IMR-90 (cell line): Measurements from ENCODE around the gene CHMP4B. TPM values are rescaled to one million over a fixed set of nuclear protein-coding genes. Genes with fewer than 3 reads are reported as not detected.

ENCODE experiments used
- ATAC-seq: fragments of 200-7000 bp; cut with Tn5 transposase; 2 replicates; pipeline ENCODE4 v1.9.1; 2020; ENCODE audit warnings: low read depth, mild to moderate bottlenecking, moderate library complexity
- BruUV-seq: library from RNA; stranded (reverse); fragments of 400-500 nt; replicated peaks from 2 replicates; lab custom pipeline; 2021; lab: Mats Ljungman, UMichigan
- CTCF ChIA-PET: fragments of 300-600 bp; formaldehyde crosslinking; extraction: SDS; loops from one replicate; lab custom pipeline; 2021; ENCODE audit warnings: antibody characterized with exemption; lab: Yijun Ruan, JAX
- POLR2A ChIA-PET: fragments of 300-600 bp; sonication (Branson Sonifier 250); formaldehyde crosslinking; loops from one replicate; lab custom pipeline; 2022; ENCODE audit warnings: antibody characterized with exemption; ENCODE audit not compliant: unreplicated experiment; lab: Charles Lee
- DNase-seq: peaks from one replicate; pipeline ENCODE4 v3.0.0; 2013
- H2AFZ ChIP-seq: replicated peaks from 2 replicates; pipeline ENCODE3; 2013; ENCODE audit warnings: low read length, mild to moderate bottlenecking; ENCODE audit not compliant: poor library complexity
- H2AK5ac ChIP-seq: 2 replicates; pipeline ENCODE4 v1.6.1; 2013; ENCODE audit warnings: low read depth, low read length, inconsistent platforms
- H2AK9ac ChIP-seq: replicated peaks from 2 replicates; pipeline ENCODE3; 2013; ENCODE audit warnings: mild to moderate bottlenecking, low read depth, low read length, moderate library complexity; ENCODE audit not compliant: poor library complexity
- H2BK120ac ChIP-seq: 2 replicates; pipeline ENCODE4 v1.6.1; 2013; ENCODE audit warnings: low read depth, low read length, inconsistent platforms
- H2BK15ac ChIP-seq: 3 replicates; pipeline ENCODE4 v1.6.1; 2013; ENCODE audit warnings: low read depth, low read length, inconsistent platforms
- H2BK20ac ChIP-seq: 2 replicates; pipeline ENCODE4 v1.6.1; 2013; ENCODE audit warnings: low read depth, mild to moderate bottlenecking, inconsistent platforms, low read length, moderate library complexity
- H2BK5ac ChIP-seq: 2 replicates; pipeline ENCODE4 v1.6.1; 2013; ENCODE audit warnings: mild to moderate bottlenecking, low read depth, low read length, inconsistent platforms; ENCODE audit not compliant: poor library complexity, severe bottlenecking
- H3K14ac ChIP-seq: replicated peaks from 2 replicates; pipeline ENCODE4 v1.6.1; 2013; ENCODE audit warnings: low read depth, low read length, inconsistent platforms
- H3K18ac ChIP-seq: 2 replicates; pipeline ENCODE4 v1.6.1; 2013; ENCODE audit warnings: low read depth, low read length, control low read depth
- H3K23ac ChIP-seq: 2 replicates; pipeline ENCODE4 v1.6.1; 2013; ENCODE audit warnings: low read depth, low read length, inconsistent platforms
- H3K27ac ChIP-seq: 2 replicates; pipeline ENCODE4 v1.5.1; 2013; ENCODE audit warnings: mild to moderate bottlenecking, control low read depth, low read length; ENCODE audit not compliant: insufficient read depth
- H3K27me3 ChIP-seq: 2 replicates; pipeline ENCODE4 v1.6.1; 2013; ENCODE audit warnings: low read length; ENCODE audit not compliant: control insufficient read depth, insufficient read depth
- H3K36me3 ChIP-seq: 2 replicates; pipeline ENCODE4 v1.6.1; 2013; ENCODE audit warnings: low read length, mixed read lengths; ENCODE audit not compliant: control insufficient read depth, insufficient read depth
- H3K4ac ChIP-seq: 2 replicates; pipeline ENCODE4 v1.6.1; 2013; ENCODE audit warnings: low read depth, low read length, inconsistent platforms
- H3K4me1 ChIP-seq: 2 replicates; pipeline ENCODE4 v1.6.1; 2013; ENCODE audit warnings: low read length, mixed read lengths; ENCODE audit not compliant: control insufficient read depth, insufficient read depth
- H3K4me2 ChIP-seq: 2 replicates; pipeline ENCODE4 v1.6.1; 2013; ENCODE audit warnings: low read depth, mild to moderate bottlenecking, control low read depth, low read length, moderate library complexity
- H3K4me3 ChIP-seq: 2 replicates; pipeline ENCODE4 v1.5.1; 2013; ENCODE audit warnings: low read depth, mild to moderate bottlenecking, control low read depth, low read length, moderate library complexity; ENCODE audit not compliant: insufficient read depth
- H3K56ac ChIP-seq: 2 replicates; pipeline ENCODE4 v1.6.1; 2013; ENCODE audit warnings: low read length, inconsistent platforms; ENCODE audit not compliant: insufficient read depth; ENCODE audit errors: extremely low read depth
- H3K79me1 ChIP-seq, 2 experiments: 2 replicates each; pipeline ENCODE4 v1.6.1; 2013; ENCODE audit warnings: low read length in 2 of 2, inconsistent platforms in 1 of 2, low read depth in 1 of 2
- H3K9ac ChIP-seq: 2 replicates; pipeline ENCODE4 v1.6.1; 2013; ENCODE audit warnings: low read depth, low read length, control low read depth
- H3K9me1 ChIP-seq: 2 replicates; pipeline ENCODE4 v1.6.1; 2013; ENCODE audit warnings: low read length, inconsistent platforms; ENCODE audit not compliant: insufficient read depth
- H3K9me3 ChIP-seq: 2 replicates; pipeline ENCODE4 v1.6.1; 2013; ENCODE audit warnings: low read length; ENCODE audit not compliant: control insufficient read depth, insufficient read depth
- H4K20me1 ChIP-seq: 2 replicates; pipeline ENCODE4 v1.6.1; 2013; ENCODE audit warnings: low read length, inconsistent platforms; ENCODE audit not compliant: insufficient read depth
- H4K5ac ChIP-seq: 2 replicates; pipeline ENCODE4 v1.6.1; 2013; ENCODE audit warnings: mild to moderate bottlenecking, low read depth, low read length, control low read depth
- H4K8ac ChIP-seq, 2 experiments: 2 replicates each; pipeline ENCODE4 v1.6.1; 2013; ENCODE audit warnings: low read depth in 2 of 2, low read length in 2 of 2, control low read depth in 1 of 2, inconsistent platforms in 1 of 2
- H4K91ac ChIP-seq: 2 replicates; pipeline ENCODE4 v1.6.1; 2013; ENCODE audit warnings: low read depth, low read length, inconsistent platforms; ENCODE audit not compliant: insufficient read depth
- BHLHE40 ChIP-seq: fragments of 150-350 bp; IDR thresholded peaks from 2 replicates; pipeline ENCODE4 v1.6.1; 2016; ENCODE audit warnings: mild to moderate bottlenecking, low read depth, low read length
- CEBPB ChIP-seq: IDR thresholded peaks from 2 replicates; pipeline ENCODE4 v1.6.1; 2012; ENCODE audit warnings: low read depth, low read length, improper control_type of control experiment
- CTCF ChIP-seq: conservative IDR thresholded peaks from 2 replicates; pipeline ENCODE4 v1.5.1; 2012; ENCODE audit warnings: mild to moderate bottlenecking, low read depth, low read length, improper control_type of control experiment
- FOS ChIP-seq: fragments of 150-350 bp; IDR thresholded peaks from 2 replicates; pipeline ENCODE4 v1.6.1; 2016; ENCODE audit warnings: low read depth, low read length
- MAFK ChIP-seq: IDR thresholded peaks from 2 replicates; pipeline ENCODE4 v1.6.1; 2012; ENCODE audit warnings: low read depth, low read length, improper control_type of control experiment
- MAZ ChIP-seq: IDR thresholded peaks from 2 replicates; pipeline ENCODE4 v1.6.1; 2012; ENCODE audit warnings: low read depth, mild to moderate bottlenecking, low read length, improper control_type of control experiment, moderate library complexity, borderline replicate concordance
- MXI1 ChIP-seq: IDR thresholded peaks from 2 replicates; pipeline ENCODE4 v1.6.1; 2012; ENCODE audit warnings: low read depth, mild to moderate bottlenecking, low read length, moderate library complexity, borderline replicate concordance
- NFE2L2 ChIP-seq: fragments of 150-350 bp; IDR thresholded peaks from 2 replicates; pipeline ENCODE4 v1.6.1; 2016; ENCODE audit warnings: low read depth, mild to moderate bottlenecking, low read length
- POLR2A ChIP-seq: IDR thresholded peaks from 2 replicates; pipeline ENCODE4 v1.6.1; 2012; ENCODE audit warnings: mild to moderate bottlenecking, low read depth, low read length
- RAD21 ChIP-seq: IDR thresholded peaks from 2 replicates; pipeline ENCODE4 v1.6.1; 2012; ENCODE audit warnings: low read length, improper control_type of control experiment
- SMC3 ChIP-seq: fragments of 150-350 bp; IDR thresholded peaks from 2 replicates; pipeline ENCODE4 v1.6.1; 2016; ENCODE audit warnings: low read depth, mild to moderate bottlenecking, antibody characterized with exemption, low read length, moderate library complexity
- USF2 ChIP-seq: fragments of 150-350 bp; IDR thresholded peaks from 2 replicates; pipeline ENCODE4 v1.6.1; 2017; ENCODE audit warnings: mild to moderate bottlenecking, antibody characterized with exemption, low read length, low read depth
- WGBS, 2 experiments: methylation state at CpG; one replicate each; pipeline versions ENCODE4 v1.1.5 to v1.1.7; 2013; ENCODE audit warnings: missing lambda C conversion rate in 2 of 2; ENCODE audit not compliant: insufficient read length in 1 of 2; ENCODE audit errors: extremely low coverage in 2 of 2; 5-methylcytosine and 5-hydroxymethylcytosine counted together
- dilution Hi-C: fragments of 300-500 bp; cut with HindIII; formaldehyde crosslinking; loops from one replicate; pipeline ENCODE4 v1.14.3; 2018; ENCODE audit warnings: low sequenced_read_pairs; ENCODE audit not compliant: unreplicated experiment
- in situ Hi-C: fragments of 300-500 bp; cut with MboI; formaldehyde crosslinking; loops from 3 replicates; pipeline ENCODE4 v1.14.3; 2019; ENCODE audit warnings: low sequenced_read_pairs, inconsistent platforms, mixed read lengths
- intact Hi-C: fragments of 100-400 bp; cut with micrococcal nuclease; formaldehyde crosslinking; loops from 2 replicates; pipeline ENCODE4 v1.10.0; 2022
- polyA plus RNA-seq, 3 experiments: library from polyadenylated mRNA; depleted of rRNA; stranded (reverse); fragments of >200 nt; gene quantifications; 2 replicates each; pipeline ENCODE4 v1.2.3, GENCODE V29; 2012; ENCODE audit warnings: low replicate concordance in 1 of 3
- total RNA-seq: library from RNA; depleted of rRNA; stranded (reverse); fragments of >200 nt; gene quantifications from 2 replicates; pipeline ENCODE4 v1.2.3, GENCODE V29; 2012

The CHMP4B gene
- total and polyA plus RNA-seq, 2 of the 4 experiments (the other 2 are of a cell fraction), result 30.3 to 94.8 TPM

- no peaks in the 10 kb centered on the region for H3K9me1 ChIP-seq
- DNase-seq, result no peak
- ChIA-PET POLR2A (no interaction called here), CTCF (no interaction called here)
- H3K27me3 ChIP-seq, result no peaks in the 10 kb centered on the region
- no peak overlapping the region for H2BK5ac ChIP-seq
- no peaks in the 10 kb centered on the region; a peak in 1 of 4 replicates for H3K79me1 ChIP-seq
- no peak overlapping the region for H2AK5ac ChIP-seq
- H4K8ac ChIP-seq, result no peak overlapping the region
- no peaks in the 10 kb centered on the region; the same call in 1 of the 2 replicates for H3K36me3 ChIP-seq
- no peak overlapping the region for H2BK120ac ChIP-seq
- no peak overlapping the region for H3K4ac ChIP-seq
- no peak overlapping the region for H3K18ac ChIP-seq
- H3K9ac ChIP-seq, result no peak overlapping the region
- H3K4me3 ChIP-seq, result no peak overlapping the region
- no CpG with 5 or more reads among the region's 2 CpGs for WGBS, 2 experiments
- H3K56ac ChIP-seq, result no peak overlapping the region
- no peak overlapping the region for H3K4me2 ChIP-seq
- no peak overlapping the region for H3K23ac ChIP-seq
- intact Hi-C loops, result no loop called here
- H3K4me1 ChIP-seq, result peaks cover 1% of the 10 kb centered on the region
- no peak overlapping the region for H2BK20ac ChIP-seq
- no TSS peak for BruUV-seq
- no peak overlapping the region for H2AK9ac ChIP-seq
- no peak overlapping the region for H3K27ac ChIP-seq
- no peak overlapping the region for H4K5ac ChIP-seq
- ATAC-seq, result no peak
- H4K20me1 ChIP-seq, result 0 out of 2 replicates have a peak, but pooled peaks cover 2% of the 10 kb centered on the region
- H3K14ac ChIP-seq, result no peak overlapping the region
- H4K91ac ChIP-seq, result no peak overlapping the region
- H2AFZ ChIP-seq, result no peak overlapping the region
- TF ChIP-seq MXI1 (no peak), USF2 (no peak), MAFK (no peak), RAD21 (no peak), MAZ (no peak), NFE2L2 (no peak), SMC3 (no peak), BHLHE40 (no peak), FOS (no peak), CTCF (no peak), CEBPB (no peak), POLR2A (no peak)
- no peaks in the 10 kb centered on the region for H3K9me3 ChIP-seq
- dilution Hi-C loops, result no loop called here
- in situ Hi-C loops, result no loop called here
- no peak overlapping the region for H2BK15ac ChIP-seq
Measured at GRCh38 chr20:33784225-33784624, 26.9 kb upstream of the CHMP4B start.
